H1 (cell line): ENCODE results near the gene COL28A1. TPM values are rescaled to one million over a fixed set of nuclear protein-coding genes. Genes with fewer than 3 reads are reported as not detected.

ENCODE experiments used
- CTCF ChIA-PET: fragments of 300-600 bp; sonication (Branson Sonifier 250); formaldehyde crosslinking; loops from one replicate; lab custom pipeline; 2021; ENCODE audit not compliant: partially characterized antibody; lab: Charles Lee
- POLR2A ChIA-PET: fragments of 300-600 bp; sonication (Branson Sonifier 250); formaldehyde crosslinking; loops from one replicate; lab custom pipeline; 2021; ENCODE audit warnings: inconsistent platforms; ENCODE audit not compliant: partially characterized antibody; lab: Charles Lee
- DNase-seq, 2 experiments: peaks; one replicate each; pipeline versions ENCODE4 v3.0.0 to v3.0.0-alpha.2; 2010 to 2022; ENCODE audit warnings: low spot score in 2 of 2, low read depth in 1 of 2, mixed read lengths in 1 of 2
- FAIRE-seq: peaks from 2 replicates; lab custom pipeline; 2011; peaks lifted over from hg19 to GRCh38; lab: Jason Lieb, UNC
- H2AFZ ChIP-seq: 2 replicates; pipeline ENCODE4 v1.8.1; 2012; ENCODE audit warnings: low read length, inconsistent platforms
- H2AK5ac ChIP-seq: 2 replicates; pipeline ENCODE4 v1.6.1; 2013; ENCODE audit warnings: low read depth, low read length
- H2BK120ac ChIP-seq: replicated peaks from 2 replicates; pipeline ENCODE3; 2013; ENCODE audit warnings: low read depth, low read length, inconsistent platforms
- H2BK12ac ChIP-seq: 2 replicates; pipeline ENCODE4 v1.6.1; 2013; ENCODE audit warnings: low read depth, low read length
- H2BK15ac ChIP-seq: 2 replicates; pipeline ENCODE4 v1.6.1; 2013; ENCODE audit warnings: low read length
- H2BK20ac ChIP-seq: 2 replicates; pipeline ENCODE4 v1.6.1; 2013; ENCODE audit warnings: low read length
- H2BK5ac ChIP-seq: 2 replicates; pipeline ENCODE4 v1.6.1; 2013; ENCODE audit warnings: low read depth, low read length
- H3K14ac ChIP-seq: 2 replicates; pipeline ENCODE4 v1.6.1; 2013; ENCODE audit warnings: inconsistent platforms; ENCODE audit not compliant: insufficient read length
- H3K18ac ChIP-seq: 2 replicates; pipeline ENCODE4 v1.6.1; 2013; ENCODE audit warnings: low read length; ENCODE audit errors: extremely low read depth
- H3K23ac ChIP-seq: 2 replicates; pipeline ENCODE4 v1.6.1; 2013; ENCODE audit warnings: inconsistent platforms; ENCODE audit not compliant: insufficient read length
- H3K23me2 ChIP-seq: 2 replicates; pipeline ENCODE4 v1.6.1; 2013; ENCODE audit warnings: low read depth, low read length
- H3K27ac ChIP-seq: 2 replicates; pipeline ENCODE4 v1.6.1; 2011; ENCODE audit warnings: low read depth, low read length, inconsistent platforms
- H3K27me3 ChIP-seq, 4 experiments: replicated peaks in 1 of 4; 1 replicate in 1 of 4; 2 replicates in 3 of 4; pipeline versions ENCODE4 v1.6.1 to v1.8.1; 2011 to 2013; ENCODE audit warnings: low read length in 3 of 4, mild to moderate bottlenecking in 3 of 4, inconsistent platforms in 2 of 4, mixed read lengths in 2 of 4, moderate library complexity in 1 of 4; ENCODE audit not compliant: control insufficient read depth in 3 of 4, insufficient read depth in 3 of 4; ENCODE audit errors: extremely low read depth in 1 of 4
- H3K36me3 ChIP-seq, 4 experiments: 2 replicates each; pipeline versions ENCODE4 v1.6.1 to v1.8.1; 2011 to 2013; ENCODE audit warnings: mild to moderate bottlenecking in 4 of 4, low read length in 3 of 4, moderate library complexity in 2 of 4, control low read depth in 1 of 4, inconsistent platforms in 1 of 4; ENCODE audit not compliant: insufficient read depth in 4 of 4, control insufficient read depth in 2 of 4
- H3K4ac ChIP-seq: replicated peaks from 2 replicates; pipeline ENCODE3; 2013; ENCODE audit warnings: low read length, low read depth, mixed read lengths, inconsistent platforms; ENCODE audit not compliant: insufficient read length
- H3K4me1 ChIP-seq, 4 experiments: replicated peaks in 1 of 4; 1 replicate in 1 of 4; 2 replicates in 3 of 4; pipeline versions ENCODE4 v1.6.1 to v1.8.1; 2011 to 2013; ENCODE audit warnings: low read length in 3 of 4, inconsistent platforms in 2 of 4, mixed read lengths in 1 of 4; ENCODE audit not compliant: insufficient read depth in 4 of 4, control insufficient read depth in 3 of 4
- H3K4me2 ChIP-seq, 2 experiments: 2 replicates each; pipeline versions ENCODE4 v1.6.1 to v1.8.1; 2011 to 2013; ENCODE audit warnings: low read depth in 2 of 2, low read length in 2 of 2, control low read depth in 1 of 2, inconsistent platforms in 1 of 2, mild to moderate bottlenecking in 1 of 2; ENCODE audit not compliant: insufficient read depth in 1 of 2
- H3K4me3 ChIP-seq, 4 experiments: fragments of 200-600, 300-600 bp in 1 of 4; sonication (generic), shearing (Covaris generic), sonication (Bioruptor Twin) in 1 of 4; 2 replicates each; pipeline versions ENCODE4 v1.5.1 to v1.8.1; 2011 to 2016; ENCODE audit warnings: low read length in 4 of 4, low read depth in 3 of 4, control low read depth in 2 of 4, inconsistent platforms in 2 of 4, mild to moderate bottlenecking in 2 of 4, mixed read lengths in 1 of 4, moderate library complexity in 1 of 4; ENCODE audit not compliant: insufficient read depth in 2 of 4; ENCODE audit errors: extremely low read depth in 1 of 4
- H3K56ac ChIP-seq: replicated peaks from 2 replicates; pipeline ENCODE3; 2013; ENCODE audit warnings: low read depth, mild to moderate bottlenecking, mixed read lengths, low read length, inconsistent platforms; ENCODE audit not compliant: insufficient read length
- H3K79me1 ChIP-seq: 2 replicates; pipeline ENCODE4 v1.6.1; 2013; ENCODE audit warnings: low read depth, low read length, control low read depth
- H3K79me2 ChIP-seq, 2 experiments: 2 replicates each; pipeline versions ENCODE4 v1.6.1 to v1.8.1; 2012 to 2013; ENCODE audit warnings: low read length in 2 of 2, mild to moderate bottlenecking in 2 of 2, inconsistent platforms in 1 of 2; ENCODE audit not compliant: insufficient read depth in 2 of 2, control insufficient read depth in 1 of 2
- H3K9ac ChIP-seq, 4 experiments: replicated peaks in 1 of 4; 1 replicate in 1 of 4; 2 replicates in 3 of 4; pipeline versions ENCODE4 v1.6.1 to v1.8.1; 2011 to 2013; ENCODE audit warnings: low read depth in 3 of 4, low read length in 3 of 4, control low read depth in 2 of 4, mild to moderate bottlenecking in 2 of 4, moderate library complexity in 2 of 4, inconsistent platforms in 1 of 4; ENCODE audit errors: extremely low read depth in 1 of 4
- H3K9me3 ChIP-seq, 2 experiments: 2 replicates each; pipeline versions ENCODE4 v1.6.1 to v1.8.1; 2012 to 2013; ENCODE audit warnings: mild to moderate bottlenecking in 2 of 2, moderate library complexity in 2 of 2, control low read depth in 1 of 2, inconsistent platforms in 1 of 2, low read depth in 1 of 2, low read length in 1 of 2, mixed read lengths in 1 of 2; ENCODE audit not compliant: insufficient read depth in 2 of 2
- H4K20me1 ChIP-seq, 2 experiments: replicated peaks in 1 of 2; 2 replicates each; pipeline versions ENCODE3 to v1.8.1; 2011 to 2013; ENCODE audit warnings: inconsistent platforms in 2 of 2, low read length in 2 of 2, mild to moderate bottlenecking in 1 of 2; ENCODE audit not compliant: insufficient read depth in 2 of 2, control insufficient read depth in 1 of 2
- H4K5ac ChIP-seq: 2 replicates; pipeline ENCODE4 v1.6.1; 2013; ENCODE audit warnings: low read length, low read depth, mixed read lengths, inconsistent platforms; ENCODE audit not compliant: insufficient read length
- H4K8ac ChIP-seq: 2 replicates; pipeline ENCODE4 v1.8.0; 2013; ENCODE audit warnings: mild to moderate bottlenecking, moderate library complexity, low read length, inconsistent platforms; ENCODE audit not compliant: insufficient read depth; ENCODE audit errors: extremely low read depth
- H4K91ac ChIP-seq: replicated peaks from 2 replicates; pipeline ENCODE3; 2013; ENCODE audit warnings: low read length, mixed read lengths, inconsistent platforms; ENCODE audit not compliant: insufficient read length
- HDAC6 ChIP-seq: IDR thresholded peaks from one replicate; pipeline ENCODE4 v1.7.1; 2012; ENCODE audit warnings: low read depth, mild to moderate bottlenecking, inconsistent platforms, low read length, moderate library complexity
- JUN ChIP-seq: IDR thresholded peaks from 2 replicates; pipeline ENCODE4 v1.6.1; 2011; ENCODE audit warnings: low read depth, mild to moderate bottlenecking, improper control_type of control experiment, low read length
- PHF8 ChIP-seq: fragments of 200-600 bp; sonication (generic); conservative IDR thresholded peaks from 2 replicates; pipeline ENCODE4 v1.7.1; 2012; ENCODE audit warnings: low read depth, mild to moderate bottlenecking, inconsistent platforms, low read length, moderate library complexity
- RBBP5 ChIP-seq: IDR thresholded peaks from 2 replicates; pipeline ENCODE4 v1.7.1; 2012; ENCODE audit warnings: low read depth, mild to moderate bottlenecking, inconsistent platforms, low read length, moderate library complexity, borderline replicate concordance
- RFX5 ChIP-seq: IDR thresholded peaks from 2 replicates; pipeline ENCODE4 v1.6.1; 2011; ENCODE audit warnings: low read depth, low read length, improper control_type of control experiment, borderline replicate concordance
- SAP30 ChIP-seq: fragments of 300-600 bp; sonication (generic); IDR thresholded peaks from 2 replicates; pipeline ENCODE4 v1.7.1; 2012; ENCODE audit warnings: low read length, moderate library complexity, mild to moderate bottlenecking, inconsistent platforms; ENCODE audit not compliant: insufficient read depth, insufficient replicate concordance
- SIRT6 ChIP-seq: IDR thresholded peaks from one replicate; pipeline ENCODE4 v1.7.1; 2012; ENCODE audit warnings: low read length, inconsistent platforms
- SIX5 ChIP-seq: IDR thresholded peaks from 2 replicates; pipeline ENCODE4 v1.6.1; 2011; ENCODE audit warnings: mild to moderate bottlenecking, low read depth, low read length
- SUZ12 ChIP-seq: fragments of 200-600 bp; sonication (generic); IDR thresholded peaks from 2 replicates; pipeline ENCODE4 v1.6.1; 2012; ENCODE audit warnings: mild to moderate bottlenecking, inconsistent platforms, low read length, moderate library complexity, mixed read lengths
- TEAD4 ChIP-seq: IDR thresholded peaks from 2 replicates; pipeline ENCODE4 v1.6.1; 2012; ENCODE audit warnings: low read depth, low read length, inconsistent platforms, mixed read lengths
- WGBS, 2 experiments: shearing (Covaris generic) in 1 of 2; methylation state at CpG; one replicate each; pipeline versions ENCODE4 v1.1.6 to v1.1.7; 2013 to 2015; ENCODE audit warnings: low lambda C conversion rate in 2 of 2, mixed read lengths in 2 of 2, inconsistent platforms in 1 of 2, low coverage in 1 of 2, missing lambda C conversion rate in 1 of 2; ENCODE audit not compliant: insufficient replicate concordance in 2 of 2, insufficient coverage in 1 of 2, insufficient read length in 1 of 2; ENCODE audit errors: extremely low coverage in 1 of 2, missing lambda C conversion rate in 1 of 2; 5-methylcytosine and 5-hydroxymethylcytosine counted together
- polyA plus RNA-seq, 7 experiments: library from polyadenylated mRNA; depleted of rRNA in 3 of 7; stranded (reverse) in 5 of 7; unstranded in 2 of 7; fragments of >200 nt in 5 of 7; fragments of 200-250 nt in 2 of 7; gene quantifications; 1 replicate in 5 of 7; 2 replicates in 1 of 7; 4 replicates in 1 of 7; pipeline versions ENCODE4 v1.2.1 to v1.2.3, GENCODE V29; 2011 to 2013; ENCODE audit warnings: missing spikeins in 2 of 7, mixed read lengths in 2 of 7
- total RNA-seq: library from RNA; stranded (reverse); fragmentation: NEBNext Ultra II Directional; extraction: Animal tissue kit (Norgen Biotek cat#: 25700); gene quantifications from 2 replicates; pipeline ENCODE4 v1.2.1, GENCODE V29; 2021

The COL28A1 gene
- total and polyA plus RNA-seq, 2 of the 8 experiments (the other 6 are each of a cell fraction or from before 2014, with no cell fraction given) = 0.22 to 0.38 TPM

DNA sequence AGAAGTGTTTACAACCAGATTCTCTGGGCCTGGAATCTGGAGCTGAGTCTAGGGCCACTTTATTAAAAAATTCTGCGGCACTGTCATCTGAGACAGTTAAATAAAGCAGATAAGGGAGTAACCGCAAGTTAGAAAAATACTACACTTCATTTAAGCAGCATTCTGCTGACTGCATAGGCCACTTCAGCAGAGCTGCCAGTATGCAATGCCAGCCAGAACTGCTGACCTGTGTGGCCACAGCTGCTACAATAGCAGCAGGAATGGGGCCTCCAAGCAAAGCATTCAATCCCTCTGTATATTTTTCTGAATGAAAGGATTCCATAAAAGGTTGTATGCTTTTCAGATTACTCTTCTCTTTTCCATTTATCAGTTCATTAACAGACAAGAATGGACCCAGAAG lies 136.0 kb downstream of the COL28A1 start:
- Histone ChIP-seq H3K14ac (no peak overlapping the region), H2BK15ac (no peak overlapping the region), H3K79me1 (no peaks in the 10 kb centered on the region), H2BK12ac (no peak overlapping the region), H3K23me2 (no peaks in the 10 kb centered on the region), H3K36me3 (no peaks in the 10 kb centered on the region), H2BK20ac (no peak overlapping the region), H2AK5ac (no peak overlapping the region), H2BK120ac (no peak overlapping the region), H3K4me3 (no peak overlapping the region), H3K18ac (no peak overlapping the region), H3K27ac (no peak overlapping the region), H3K56ac (no peak overlapping the region), H3K4me1 (no peaks in the 10 kb centered on the region), H3K27me3 (peaks cover 0 to 1% (median 0%) of the 10 kb centered on the region in 4 experiments; a peak in 2 of 7 replicates), H4K8ac (no peak overlapping the region), H3K23ac (no peak overlapping the region), H2BK5ac (no peak overlapping the region), H3K79me2 (no peaks in the 10 kb centered on the region)
- WGBS, 2 experiments = 91% methylated on average over 2 of the region's 2 CpGs; no CpG with 5 or more reads in 1 of the 2 experiments
- POLR2A ChIA-PET = no interaction called here
- no peak for DNase-seq
- no peak for TF ChIP-seq SIX5
- no peak for TF ChIP-seq TEAD4
- TF ChIP-seq SUZ12 = no peak
- no peak for TF ChIP-seq SIRT6
- no peak for TF ChIP-seq SAP30
- TF ChIP-seq PHF8 = no peak
- TF ChIP-seq RBBP5 = no peak
- no peak for TF ChIP-seq RFX5
- TF ChIP-seq JUN = no peak
- TF ChIP-seq HDAC6 = no peak
- TF ChIP-seq, all 59 proteins: peak for 0
- Histone ChIP-seq H2AFZ (no peak overlapping the region), H4K20me1 (no peaks in the 10 kb centered on the region), H3K9me3 (no peaks in the 10 kb centered on the region), H4K5ac (no peak overlapping the region), H3K9ac (no peak overlapping the region), H3K4ac (no peak overlapping the region), H4K91ac (no peak overlapping the region), H3K4me2 (no peak overlapping the region)
- no peak for FAIRE-seq
- CTCF ChIA-PET = no interaction called here
